ENCODE data around the gene SAMD14. TPM values are rescaled to one million over a fixed set of nuclear protein-coding genes. Genes with fewer than 3 reads are reported as not detected.

The SAMD14 gene
- total and polyA plus RNA-seq, 3 experiments from 2014 or later = 0.92 to 1.3 TPM; not detected in 1

GRCh38 chr17:50071692-50072091 lies 58.3 kb downstream of the SAMD14 start:
- no peaks in the 10 kb centered on the region for H3K27me3 ChIP-seq (ENCODE audit: insufficient read depth, low read length, poor library complexity, severe bottlenecking)
- H3K4me1 Mint-ChIP-seq = no peaks in the 10 kb centered on the region
- H3K4me3 ChIP-seq (ENCODE audit: low read length) = no peak overlapping the region
- POLR2A ChIA-PET = no interaction called here
- H3K27ac ChIP-seq (ENCODE audit: low read depth, low read length) = no peak overlapping the region
- H3K36me3 ChIP-seq (ENCODE audit: insufficient read depth, low read length) = no peaks in the 10 kb centered on the region
- CTCF ChIA-PET = no interaction called here
- H3K4me1 ChIP-seq (ENCODE audit: insufficient read depth, low read length) = no peaks in the 10 kb centered on the region
- no peaks in the 10 kb centered on the region for H3K9me3 Mint-ChIP-seq
- DNase-seq = no peak
- H3K9me3 ChIP-seq (ENCODE audit: low read length) = no peaks in the 10 kb centered on the region
- H3K36me3 Mint-ChIP-seq = peaks cover 3 to 27% (median 10%) of the 10 kb centered on the region in 3 donors
- no peak overlapping the region for H3K4me3 Mint-ChIP-seq
- no peaks in the 10 kb centered on the region for H3K27me3 Mint-ChIP-seq
- no peak overlapping the region for H3K27ac Mint-ChIP-seq

GRCh38 chr17:50070908-50071680 lies 58.9 kb downstream of the SAMD14 start:
- no peak overlapping the region for H3K4me3 ChIP-seq (ENCODE audit: low read length)
- ChIA-PET POLR2A (no interaction called here), CTCF (no interaction called here)
- H3K36me3 ChIP-seq (ENCODE audit: insufficient read depth, low read length) = no peaks in the 10 kb centered on the region
- Mint-ChIP-seq H3K27me3 (no peaks in the 10 kb centered on the region), H3K27ac (no peak overlapping the region), H3K4me1 (no peaks in the 10 kb centered on the region), H3K36me3 (peaks cover 3 to 27% (median 10%) of the 10 kb centered on the region in 3 donors), H3K9me3 (no peaks in the 10 kb centered on the region), H3K4me3 (no peak overlapping the region)
- no peaks in the 10 kb centered on the region for H3K4me1 ChIP-seq (ENCODE audit: insufficient read depth, low read length)
- no peaks in the 10 kb centered on the region for H3K27me3 ChIP-seq (ENCODE audit: insufficient read depth, low read length, poor library complexity, severe bottlenecking)
- no peak for DNase-seq
- H3K9me3 ChIP-seq (ENCODE audit: low read length) = no peaks in the 10 kb centered on the region
- no peak overlapping the region for H3K27ac ChIP-seq (ENCODE audit: low read depth, low read length)

GRCh38 chr17:50067996-50068395 lies 62.0 kb downstream of the SAMD14 start:
- DNase-seq = no peak
- Mint-ChIP-seq H3K9me3 (no peaks in the 10 kb centered on the region), H3K27ac (no peak overlapping the region), H3K36me3 (peaks cover 0 to 24% (median 12%) of the 10 kb centered on the region in 3 donors), H3K27me3 (no peaks in the 10 kb centered on the region), H3K4me1 (no peaks in the 10 kb centered on the region), H3K4me3 (no peak overlapping the region)
- Histone ChIP-seq H3K27me3 (ENCODE audit: insufficient read depth, low read length, poor library complexity, severe bottlenecking) (no peaks in the 10 kb centered on the region), H3K36me3 (ENCODE audit: insufficient read depth, low read length) (no peaks in the 10 kb centered on the region), H3K4me1 (ENCODE audit: insufficient read depth, low read length) (no peaks in the 10 kb centered on the region), H3K9me3 (ENCODE audit: low read length) (no peaks in the 10 kb centered on the region), H3K27ac (ENCODE audit: low read depth, low read length) (no peak overlapping the region), H3K4me3 (ENCODE audit: low read length) (no peak overlapping the region)
- CTCF ChIA-PET = interaction anchor here (1.0 to 2.5 kb wide), 3 partner anchors 11 to 19 kb away, joined by 3 to 7 read pairs (median 4); partner anchors contain the start of gene ITGA3
- POLR2A ChIA-PET = no interaction called here

GRCh38 chr17:50066995-50067394 lies 63.0 kb downstream of the SAMD14 start:
- CTCF ChIA-PET = interaction anchor here (0.9 to 2.5 kb wide), 4 partner anchors 10 to 27 kb away, joined by 3 to 7 read pairs (median 4); partner anchors contain the start of gene ITGA3
- Mint-ChIP-seq H3K4me3 (no peak overlapping the region), H3K27ac (peak overlapping the region in 1 of 8 donors; percentile 29)

GRCh38 chr17:50065056-50065455 lies 64.9 kb downstream of the SAMD14 start:
- DNase-seq = no peak
- POLR2A ChIA-PET = no interaction called here
- H3K4me1 ChIP-seq (ENCODE audit: insufficient read depth, low read length) = no peaks in the 10 kb centered on the region
- H3K27me3 ChIP-seq (ENCODE audit: insufficient read depth, low read length, poor library complexity, severe bottlenecking) = no peaks in the 10 kb centered on the region
- no peaks in the 10 kb centered on the region for H3K27me3 Mint-ChIP-seq
- H3K27ac ChIP-seq (ENCODE audit: low read depth, low read length) = no peak overlapping the region
- peaks cover 0 to 15% (median 5%) of the 10 kb centered on the region in 3 donors for H3K36me3 Mint-ChIP-seq
- no peak overlapping the region for H3K4me3 Mint-ChIP-seq
- H3K36me3 ChIP-seq (ENCODE audit: insufficient read depth, low read length) = no peaks in the 10 kb centered on the region
- no peaks in the 10 kb centered on the region for H3K9me3 Mint-ChIP-seq
- H3K9me3 ChIP-seq (ENCODE audit: low read length) = no peaks in the 10 kb centered on the region
- CTCF ChIA-PET = no interaction called here
- peak overlapping the region in 1 of 8 donors; percentile 37 for H3K27ac Mint-ChIP-seq
- no peak overlapping the region for H3K4me3 ChIP-seq (ENCODE audit: low read length)
- no peaks in the 10 kb centered on the region for H3K4me1 Mint-ChIP-seq

More at GRCh38 chr17:50066995-50067394, 63.0 kb downstream of the SAMD14 start:
- no peak overlapping the region for H3K27ac ChIP-seq (ENCODE audit: low read depth, low read length)
- POLR2A ChIA-PET = no interaction called here
- no peaks in the 10 kb centered on the region for H3K4me1 Mint-ChIP-seq
- no peaks in the 10 kb centered on the region for H3K9me3 ChIP-seq (ENCODE audit: low read length)
- H3K27me3 ChIP-seq (ENCODE audit: insufficient read depth, low read length, poor library complexity, severe bottlenecking) = no peaks in the 10 kb centered on the region
- H3K4me3 ChIP-seq (ENCODE audit: low read length) = no peak overlapping the region
- H3K9me3 Mint-ChIP-seq = no peaks in the 10 kb centered on the region
- no peaks in the 10 kb centered on the region for H3K27me3 Mint-ChIP-seq
- H3K36me3 Mint-ChIP-seq = peaks cover 0 to 24% (median 12%) of the 10 kb centered on the region in 3 donors
- no peaks in the 10 kb centered on the region for H3K4me1 ChIP-seq (ENCODE audit: insufficient read depth, low read length)
- H3K36me3 ChIP-seq (ENCODE audit: insufficient read depth, low read length) = no peaks in the 10 kb centered on the region
- DNase-seq = no peak

GRCh38 chr17:50064253-50065001 lies 65.5 kb downstream of the SAMD14 start:
- ChIA-PET POLR2A (no interaction called here), CTCF (no interaction called here)
- Mint-ChIP-seq H3K27ac (no peak overlapping the region), H3K36me3 (peaks cover 0 to 10% (median 6%) of the 10 kb centered on the region in 3 donors), H3K27me3 (no peaks in the 10 kb centered on the region), H3K9me3 (no peaks in the 10 kb centered on the region), H3K4me1 (no peaks in the 10 kb centered on the region), H3K4me3 (no peak overlapping the region)
- H3K9me3 ChIP-seq (ENCODE audit: low read length) = no peaks in the 10 kb centered on the region
- H3K27ac ChIP-seq (ENCODE audit: low read depth, low read length) = no peak overlapping the region
- no peaks in the 10 kb centered on the region for H3K4me1 ChIP-seq (ENCODE audit: insufficient read depth, low read length)
- DNase-seq = peak in 1 of 5 donors; percentile 26
- no peak overlapping the region for H3K4me3 ChIP-seq (ENCODE audit: low read length)
- no peaks in the 10 kb centered on the region for H3K27me3 ChIP-seq (ENCODE audit: insufficient read depth, low read length, poor library complexity, severe bottlenecking)
- H3K36me3 ChIP-seq (ENCODE audit: insufficient read depth, low read length) = no peaks in the 10 kb centered on the region

- Mint-ChIP-seq H3K4me3 (no peak overlapping the region), H3K27ac (peak overlapping the region in 2 of 8 donors; percentile 37 to 47), H3K36me3 (peaks cover 0 to 10% (median 7%) of the 10 kb centered on the region in 3 donors), H3K9me3 (no peaks in the 10 kb centered on the region), H3K4me1 (peaks cover 0 to 1% (median 0%) of the 10 kb centered on the region in 3 donors), H3K27me3 (no peaks in the 10 kb centered on the region)
- no peaks in the 10 kb centered on the region for H3K27me3 ChIP-seq (ENCODE audit: insufficient read depth, low read length, poor library complexity, severe bottlenecking)
- H3K27ac ChIP-seq (ENCODE audit: low read depth, low read length) = no peak overlapping the region
- H3K4me3 ChIP-seq (ENCODE audit: low read length) = no peak overlapping the region
- no peaks in the 10 kb centered on the region for H3K9me3 ChIP-seq (ENCODE audit: low read length)
- DNase-seq = peak in 1 of 5 donors; percentile 22
- no peaks in the 10 kb centered on the region for H3K36me3 ChIP-seq (ENCODE audit: insufficient read depth, low read length)
- ChIA-PET POLR2A (no interaction called here), CTCF (no interaction called here)
- H3K4me1 ChIP-seq (ENCODE audit: insufficient read depth, low read length) = no peaks in the 10 kb centered on the region
Measured at GRCh38 chr17:50063561-50064252, 66.3 kb downstream of the SAMD14 start.
